ENCODE measurements around the gene OSBPL8. TPM values are rescaled to one million over a fixed set of nuclear protein-coding genes. Genes with fewer than 3 reads are reported as not detected.

The OSBPL8 gene
- total and polyA plus RNA-seq, 4 donors, result 6.9 to 32.5 (median 22.9) TPM

- no peak for DNase-seq (ENCODE audit: low spot score)
- 95% methylated on average over 11 of the region's 11 CpGs for WGBS
- H3K4me3 ChIP-seq (ENCODE audit: low read depth in 1 of 3, low read length in 3 of 3), result no peak overlapping the region
- no peaks in the 10 kb centered on the region for H3K36me3 ChIP-seq (ENCODE audit: control insufficient read depth in 4 of 4, insufficient read depth in 3 of 4, low read depth in 1 of 4, low read length in 3 of 4)
- H3K9ac ChIP-seq (ENCODE audit: low read depth in 1 of 2, low read length in 2 of 2), result no peak overlapping the region
- H3K27ac ChIP-seq (ENCODE audit: low read depth in 1 of 2, low read length in 2 of 2), result no peak overlapping the region
- TF ChIP-seq TAF1 (conservative IDR thresholded peaks at IDR 0.05) (no peak), RXRA (IDR thresholded peaks at IDR 0.05) (no peak), NR2F2 (IDR thresholded peaks at IDR 0.05) (no peak), FOXA1 (IDR thresholded peaks at IDR 0.05) (no peak), ZBTB33 (IDR thresholded peaks at IDR 0.05) (no peak), SP1 (IDR thresholded peaks at IDR 0.05) (no peak), HNF4G (IDR thresholded peaks at IDR 0.05) (no peak), RAD21 (IDR thresholded peaks at IDR 0.05) (no peak)
- H3K9me3 ChIP-seq (ENCODE audit: control insufficient read depth in 4 of 4, low read length in 3 of 4), result no peaks in the 10 kb centered on the region
- H3K4me1 ChIP-seq (ENCODE audit: control insufficient read depth in 4 of 4, insufficient read depth in 4 of 4, low read length in 3 of 4), result peaks cover 0 to 2% (median 0%) of the 10 kb centered on the region in 4 donors
- H3K27me3 ChIP-seq (ENCODE audit: control insufficient read depth in 4 of 4, insufficient read depth in 4 of 4, low read length in 3 of 4), result no peaks in the 10 kb centered on the region
These were observed 48.5 kb upstream of the OSBPL8 start for GRCh38 chr12:76608070-76608469.

GRCh38 chr12:76595056-76595455 is 35.5 kb upstream of the OSBPL8 start:
- no peaks in the 10 kb centered on the region for H3K4me1 ChIP-seq (ENCODE audit: control insufficient read depth in 4 of 4, insufficient read depth in 4 of 4, low read length in 3 of 4)
- H3K27ac ChIP-seq (ENCODE audit: low read depth in 1 of 2, low read length in 2 of 2), result no peak overlapping the region
- 95% methylated on average over 2 of the region's 2 CpGs for WGBS

More at GRCh38 chr12:76595056-76595455, 35.5 kb upstream of the OSBPL8 start:
- no peak for TF ChIP-seq RAD21 (IDR thresholded peaks at IDR 0.05)
- no peak for TF ChIP-seq FOXA1 (IDR thresholded peaks at IDR 0.05)
- TF ChIP-seq HNF4A (conservative IDR thresholded peaks at IDR 0.05), result no peak
- no peak for TF ChIP-seq FOXA2 (IDR thresholded peaks at IDR 0.05)
- TF ChIP-seq GABPA (IDR thresholded peaks at IDR 0.05 in 1 of 2, conservative IDR thresholded peaks at IDR 0.05 in 1 of 2), result no peak
- no peak for TF ChIP-seq REST (IDR thresholded peaks at IDR 0.05)
- no peak for TF ChIP-seq EGR1 (IDR thresholded peaks at IDR 0.05; ENCODE audit: low read depth in 2 of 2)
- TF ChIP-seq RXRA (IDR thresholded peaks at IDR 0.05), result no peak
- TF ChIP-seq NR2F2 (IDR thresholded peaks at IDR 0.05), result no peak
- no peak for TF ChIP-seq MAX (IDR thresholded peaks at IDR 0.05)
- no peak for TF ChIP-seq TAF1 (conservative IDR thresholded peaks at IDR 0.05)
- TF ChIP-seq SP1 (IDR thresholded peaks at IDR 0.05), result no peak
- TF ChIP-seq CTCF (IDR thresholded peaks at IDR 0.05; ENCODE audit: low read depth, low read length, missing input control), result no peak
- TF ChIP-seq ZBTB33 (IDR thresholded peaks at IDR 0.05), result no peak
- TF ChIP-seq ATF3 (IDR thresholded peaks at IDR 0.05), result no peak
- no peak for TF ChIP-seq YY1 (IDR thresholded peaks at IDR 0.05)
- TF ChIP-seq HNF4G (IDR thresholded peaks at IDR 0.05), result no peak
- no peaks in the 10 kb centered on the region for H3K27me3 ChIP-seq (ENCODE audit: control insufficient read depth in 4 of 4, insufficient read depth in 4 of 4, low read length in 3 of 4)
- H3K4me3 ChIP-seq (ENCODE audit: low read depth in 1 of 3, low read length in 3 of 3), result no peak overlapping the region
- no peak for DNase-seq (ENCODE audit: low spot score)
- H3K9me3 ChIP-seq (ENCODE audit: control insufficient read depth in 4 of 4, low read length in 3 of 4), result no peaks in the 10 kb centered on the region
- H3K36me3 ChIP-seq (ENCODE audit: control insufficient read depth in 4 of 4, insufficient read depth in 3 of 4, low read depth in 1 of 4, low read length in 3 of 4), result no peaks in the 10 kb centered on the region
- no peak overlapping the region for H3K9ac ChIP-seq (ENCODE audit: low read depth in 1 of 2, low read length in 2 of 2)

All from liver (tissue), 9 donors.